GM19395 (cell line): ENCODE results near the gene RAPGEF5.

ENCODE experiments used
- ATAC-seq: cut with Tn5 transposase; IDR thresholded peaks from one replicate; pipeline ENCODE4 v1.9.1; 2021; ENCODE audit warnings: mild to moderate bottlenecking, moderate library complexity; ENCODE audit not compliant: unreplicated experiment

Gene RAPGEF5

GRCh38 chr7:22195397-22196172 lies 161.4 kb downstream of the RAPGEF5 start:
- ATAC-seq: no peak

GRCh38 chr7:22194658-22195273 lies 162.2 kb downstream of the RAPGEF5 start:
- no peak for ATAC-seq

- no peak for ATAC-seq
These were observed 163.4 kb downstream of the RAPGEF5 start for GRCh38 chr7:22193450-22193983.

- no peak for ATAC-seq
These were observed 164.2 kb downstream of the RAPGEF5 start for GRCh38 chr7:22192801-22193200.

- no peak for ATAC-seq
These were observed 166.2 kb downstream of the RAPGEF5 start for GRCh38 chr7:22190736-22191135.

- no peak for ATAC-seq
These were observed 167.2 kb downstream of the RAPGEF5 start for GRCh38 chr7:22189741-22190140.

- no peak for ATAC-seq
These were observed 167.7 kb downstream of the RAPGEF5 start for GRCh38 chr7:22189230-22189629.

- ATAC-seq: no peak
These were observed 169.1 kb downstream of the RAPGEF5 start for GRCh38 chr7:22187691-22188348.

GRCh38 chr7:22185559-22185958 lies 171.4 kb downstream of the RAPGEF5 start:
- ATAC-seq: no peak

GRCh38 chr7:22184549-22185199 lies 172.3 kb downstream of the RAPGEF5 start:
- no peak for ATAC-seq

GRCh38 chr7:22183522-22184280 lies 173.3 kb downstream of the RAPGEF5 start:
- no peak for ATAC-seq

- ATAC-seq: no peak
These were observed 174.8 kb downstream of the RAPGEF5 start for GRCh38 chr7:22182149-22182548.

- ATAC-seq: no peak
These were observed 175.3 kb downstream of the RAPGEF5 start for GRCh38 chr7:22181663-22182062.

- ATAC-seq: no peak
These were observed 177.5 kb downstream of the RAPGEF5 start for GRCh38 chr7:22179442-22179879.

- no peak for ATAC-seq
These were observed 178.2 kb downstream of the RAPGEF5 start for GRCh38 chr7:22178735-22179134.

- ATAC-seq: no peak
These were observed 180.1 kb downstream of the RAPGEF5 start for GRCh38 chr7:22176791-22177412.

- peak; percentile 5 for ATAC-seq
These were observed 182.4 kb downstream of the RAPGEF5 start for GRCh38 chr7:22174574-22174953.

GRCh38 chr7:22173685-22174573 lies 183.0 kb downstream of the RAPGEF5 start:
- peak; percentile 91 for ATAC-seq

GRCh38 chr7:22168129-22168634 lies 188.8 kb downstream of the RAPGEF5 start:
- no peak for ATAC-seq
